GM12874 (cell line): ENCODE measurements around the gene TSPAN4.

Source experiments
- CTCF ChIP-seq: IDR thresholded peaks from 2 replicates; pipeline ENCODE4 v1.5.1; 2011; ENCODE audit warnings: low read depth, mild to moderate bottlenecking, control low read depth, low read length, moderate library complexity; ENCODE audit not compliant: insufficient read depth

TSPAN4 gene

DNA sequence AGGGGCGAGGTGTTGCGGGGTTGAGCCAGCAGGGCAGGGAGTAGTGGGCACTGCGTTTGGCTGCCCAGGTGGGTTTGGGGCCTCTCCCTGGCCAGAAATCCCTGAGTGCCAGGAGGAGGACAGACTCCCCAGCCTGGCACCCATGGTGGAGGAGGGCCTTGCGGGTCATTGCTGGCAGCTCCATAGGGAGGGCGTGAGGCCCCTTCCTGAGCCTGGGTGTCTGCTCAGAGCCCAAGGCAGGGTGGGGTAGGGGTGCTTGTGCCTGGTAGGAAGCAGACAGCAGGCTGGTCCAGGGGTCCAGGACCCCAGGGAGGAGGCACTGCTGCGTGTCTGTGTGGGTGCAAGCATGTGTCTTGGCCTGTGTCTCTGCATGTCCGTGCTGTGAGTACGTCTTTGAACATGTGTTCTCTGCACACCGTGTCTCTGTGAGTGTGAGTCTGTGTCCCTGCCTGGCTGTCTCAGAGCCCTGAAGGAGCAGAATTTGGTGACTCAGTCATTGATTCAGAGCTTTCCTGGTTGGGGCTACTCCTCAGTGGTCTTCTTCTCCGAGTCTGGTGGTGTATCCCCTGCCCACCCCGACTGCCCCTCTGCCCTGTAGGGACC, 3.9 kb downstream of the TSPAN4 start:
- no peak for TF ChIP-seq CTCF

DNA sequence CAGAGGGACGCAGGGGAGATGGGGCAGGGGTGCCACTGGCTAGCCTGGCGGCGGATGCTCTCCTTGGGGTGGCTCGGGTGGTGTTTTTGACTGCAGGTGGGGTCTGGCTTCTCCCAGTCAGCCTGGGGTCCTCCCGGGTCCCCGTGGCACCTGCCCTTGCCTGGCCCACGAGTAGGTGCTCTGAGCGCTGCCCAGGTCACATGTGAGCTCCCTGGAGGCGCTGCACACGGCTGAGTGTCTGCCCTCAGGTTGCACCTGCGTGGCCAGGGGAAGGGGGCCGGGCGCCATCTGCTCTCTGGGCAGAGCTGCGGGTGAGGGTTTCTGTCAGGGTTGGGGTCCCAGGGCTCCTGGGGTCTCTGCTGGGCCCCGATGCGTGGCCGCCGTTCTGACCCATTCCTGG, 5.2 kb downstream of the TSPAN4 start:
- TF ChIP-seq CTCF, result no peak

- TF ChIP-seq CTCF, result peak; percentile 98
Observed at GRCh38 chr11:848380-848931, 5.8 kb downstream of the TSPAN4 start.

GRCh38 chr11:849104-849824, 6.6 kb downstream of the TSPAN4 start:
- no peak for TF ChIP-seq CTCF

DNA sequence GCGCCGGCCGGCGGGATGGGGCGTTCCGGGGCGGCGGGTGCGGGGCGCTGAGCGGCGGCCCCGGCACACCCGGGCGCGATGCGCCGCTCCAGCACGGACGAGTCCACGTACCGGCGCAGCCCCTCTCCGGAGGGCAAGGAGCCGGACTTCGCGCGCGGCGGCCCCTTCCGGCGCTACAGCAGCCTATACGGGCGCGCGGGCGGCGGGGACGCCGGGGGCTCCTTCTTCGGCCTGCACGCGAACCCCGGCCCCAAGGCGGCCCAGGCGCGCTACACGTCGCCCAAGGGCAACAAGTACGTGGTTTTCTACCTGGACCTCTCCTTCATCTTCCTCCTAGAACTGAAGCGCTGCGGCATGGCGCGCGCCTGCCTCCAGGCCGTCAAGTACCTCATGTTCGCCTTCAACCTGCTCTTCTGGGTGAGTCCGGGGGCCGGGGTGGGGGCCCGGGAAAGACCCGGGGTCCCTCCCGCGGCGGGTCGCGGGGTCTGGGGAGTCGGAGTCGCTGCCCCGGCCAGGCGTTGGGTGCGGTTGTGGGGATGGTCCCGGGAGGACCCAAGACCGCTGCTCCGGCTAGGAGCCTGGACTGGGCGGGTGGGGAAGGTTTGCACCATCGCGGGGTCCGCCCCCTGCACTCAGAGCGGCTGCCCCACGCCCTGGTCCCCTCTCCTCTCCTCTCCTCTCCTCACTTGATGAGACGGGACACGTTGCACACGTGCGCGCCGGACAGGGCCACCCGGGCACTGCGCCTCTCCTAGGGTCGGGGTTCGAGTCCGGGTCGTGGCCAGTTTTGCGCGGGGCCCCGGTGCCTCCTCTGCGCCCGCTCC, 7.5 kb downstream of the TSPAN4 start:
- no peak for TF ChIP-seq CTCF

- 0 out of 2 replicates have a peak, but pooled peaks have one; percentile 26 for TF ChIP-seq CTCF
Observed at GRCh38 chr11:850775-851763, 8.4 kb downstream of the TSPAN4 start.
